Kidney tubule cell (primary cell): ENCODE data around the gene PTGS1.
"Not testable (repeated sequence)": the region's sequence is repeated elsewhere in the genome, so short reads cannot be mapped to it uniquely, and the experiment has no call there.

Experiments used
- DNase-seq: peaks from one replicate; pipeline ENCODE4 v3.0.0-alpha.2; 2018; ENCODE audit warnings: low spot score

PTGS1 gene

DNA sequence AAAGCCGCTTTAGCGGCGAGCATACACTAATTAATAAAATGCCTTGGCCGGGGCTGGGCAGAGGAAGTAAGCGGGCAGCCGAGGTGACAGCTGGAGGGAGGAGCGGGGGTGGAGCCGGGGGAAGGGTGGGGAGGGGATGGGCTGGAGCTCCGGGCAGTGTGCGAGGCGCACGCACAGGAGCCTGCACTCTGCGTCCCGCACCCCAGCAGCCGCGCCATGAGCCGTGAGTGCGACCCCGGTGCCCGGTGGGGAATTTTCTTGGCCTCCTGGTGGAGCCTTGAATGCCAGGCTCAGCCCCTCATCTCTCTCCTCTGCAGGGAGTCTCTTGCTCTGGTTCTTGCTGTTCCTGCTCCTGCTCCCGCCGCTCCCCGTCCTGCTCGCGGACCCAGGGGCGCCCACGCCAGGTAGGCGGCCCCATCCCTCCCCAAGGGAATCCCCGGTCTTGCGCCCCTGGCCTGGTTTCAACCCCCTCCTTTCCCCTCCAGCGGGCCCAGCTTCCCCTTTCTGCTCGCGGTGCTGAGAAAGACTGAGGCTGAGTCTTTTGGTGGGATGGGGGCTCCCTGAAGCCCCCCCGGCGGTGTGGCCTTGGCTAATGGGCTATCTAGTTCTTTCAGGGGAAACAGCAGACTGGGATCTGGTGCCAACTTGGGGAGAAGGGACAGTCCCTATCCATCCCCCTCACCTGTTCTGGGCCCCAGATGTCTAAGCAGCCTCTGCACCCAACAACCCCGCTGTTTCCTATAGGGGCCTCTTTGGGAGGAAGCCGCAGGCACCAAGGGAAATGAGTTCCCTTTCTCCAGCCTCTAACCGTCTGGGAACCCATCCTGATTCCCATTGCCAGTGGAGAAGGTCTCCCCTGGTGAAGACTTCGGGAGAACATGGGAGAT, at the start of gene PTGS1:
Gene PTGS1, plus strand, starts transcription at position 156 of the 887 bp plus-strand sequence. Its CDS starts 61 bp downstream, at position 217.
- no peak for DNase-seq

DNA sequence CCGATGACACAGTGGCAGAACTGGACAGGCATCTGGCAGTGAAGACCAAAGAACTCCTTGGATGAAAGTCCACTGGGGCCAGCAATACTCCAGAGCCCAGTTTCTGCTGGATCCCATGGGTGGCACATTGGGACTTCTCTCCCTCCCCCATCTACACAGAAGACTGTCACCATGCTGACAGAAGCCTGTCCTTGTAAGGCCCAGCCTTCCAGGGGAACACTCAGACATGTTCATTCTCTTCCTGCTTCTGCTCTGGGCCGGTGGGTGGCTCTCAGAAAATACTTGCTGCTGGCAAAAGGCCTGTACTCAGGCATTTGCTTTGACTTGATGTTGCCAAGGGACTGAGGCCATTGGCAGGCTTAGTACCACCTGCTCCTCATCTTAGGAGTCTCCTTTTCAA, 48.3 kb upstream of the PTGS1 start:
- DNase-seq, result no peak

DNA sequence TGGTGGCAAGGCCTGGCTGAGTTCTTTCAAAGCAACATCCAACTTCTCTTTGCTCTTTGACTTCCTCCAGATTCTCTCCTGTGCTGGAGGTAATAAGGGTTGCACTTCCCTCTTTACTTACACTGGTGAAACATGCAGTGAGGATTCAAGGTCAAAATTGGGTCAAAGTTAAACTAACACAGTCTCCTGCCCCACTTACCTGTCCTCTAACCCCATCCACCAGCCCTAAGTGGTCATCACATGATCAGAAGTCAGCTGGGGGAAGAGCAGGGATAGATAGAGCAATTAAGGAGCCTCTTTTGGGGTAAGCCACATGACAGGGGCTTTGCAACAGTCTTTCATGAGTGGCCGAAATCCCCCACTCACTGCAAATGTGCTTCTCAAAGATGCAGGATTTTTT, 46.2 kb upstream of the PTGS1 start:
- not testable (repeated sequence) for DNase-seq

DNA sequence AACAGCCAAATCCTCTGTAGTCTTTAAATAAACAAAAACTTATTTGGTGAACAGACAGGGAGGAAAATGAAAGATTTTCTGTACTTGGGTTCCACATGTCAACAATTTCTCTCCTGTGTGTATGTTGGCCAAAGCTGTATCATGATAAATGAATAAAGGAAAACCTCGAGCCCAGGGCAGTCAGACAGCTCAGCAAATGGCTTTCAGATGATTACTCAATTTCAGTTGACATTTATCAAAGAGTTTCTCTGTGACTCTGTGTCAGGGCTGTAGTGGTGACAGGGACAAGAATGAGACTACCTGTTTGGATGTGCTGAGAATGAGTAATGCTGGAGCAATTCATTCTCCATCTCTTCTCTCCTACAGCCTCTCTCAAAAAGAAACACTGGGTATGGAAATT, 45.7 kb upstream of the PTGS1 start:
- peak; percentile 65 for DNase-seq

DNA sequence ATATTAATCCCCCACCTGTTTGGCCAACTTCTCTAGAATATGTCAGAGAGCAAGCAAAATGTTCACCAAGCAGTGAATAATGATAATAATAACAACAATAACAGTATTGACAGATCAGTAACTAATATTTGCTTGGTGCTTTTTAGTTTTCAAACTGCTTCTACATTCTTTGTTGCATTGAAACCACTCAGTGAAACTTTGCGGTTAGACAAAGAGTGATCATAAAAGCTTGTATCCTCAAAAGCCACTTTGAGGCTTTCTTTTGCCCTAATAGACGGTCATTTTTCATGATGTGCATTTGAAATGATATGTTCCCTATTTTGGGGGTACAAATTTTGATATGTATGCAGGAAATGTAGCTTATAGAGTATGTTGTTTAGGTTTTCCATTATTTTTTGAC, 43.6 kb upstream of the PTGS1 start:
- DNase-seq, result no peak

DNA sequence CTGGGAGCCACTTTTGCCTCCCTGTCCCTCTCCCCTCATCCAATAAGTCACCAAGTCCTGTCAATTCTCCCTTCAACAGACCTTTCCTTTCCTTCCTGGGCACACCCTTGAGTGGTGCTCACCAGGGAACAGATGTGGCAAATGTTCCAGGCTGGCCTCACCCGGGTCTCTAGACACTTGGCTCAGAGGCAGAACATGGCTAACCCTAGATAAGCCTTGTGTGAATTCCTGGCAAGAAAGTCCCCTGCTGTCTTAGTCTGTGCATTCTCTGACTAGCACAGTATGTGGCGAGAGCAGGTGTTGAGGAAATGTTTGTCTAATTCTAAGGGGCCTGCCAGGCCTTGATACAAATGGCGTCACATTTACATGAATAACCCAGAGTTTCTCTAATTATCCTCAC, 41.2 kb upstream of the PTGS1 start:
- no peak for DNase-seq

DNA sequence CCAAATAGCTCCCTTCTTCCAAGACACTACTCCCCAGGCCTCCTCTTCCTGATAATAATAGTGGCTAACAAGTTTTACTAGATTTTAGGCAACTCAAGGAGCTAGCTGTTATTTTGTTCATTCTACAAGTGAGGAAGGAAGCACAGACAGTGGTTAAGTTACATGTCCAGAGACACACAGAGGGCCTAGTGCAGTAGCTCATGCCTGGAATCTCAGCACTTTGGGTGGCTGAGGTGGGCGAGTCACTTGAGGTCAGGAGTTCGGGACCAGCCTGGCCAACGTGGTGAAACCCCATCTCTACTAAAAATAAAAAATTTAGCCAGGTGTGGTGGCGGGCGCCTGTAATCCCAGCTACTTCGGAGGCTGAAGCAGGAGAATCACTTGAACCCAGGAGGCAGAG, 40.4 kb upstream of the PTGS1 start:
- not testable (repeated sequence) for DNase-seq

DNA sequence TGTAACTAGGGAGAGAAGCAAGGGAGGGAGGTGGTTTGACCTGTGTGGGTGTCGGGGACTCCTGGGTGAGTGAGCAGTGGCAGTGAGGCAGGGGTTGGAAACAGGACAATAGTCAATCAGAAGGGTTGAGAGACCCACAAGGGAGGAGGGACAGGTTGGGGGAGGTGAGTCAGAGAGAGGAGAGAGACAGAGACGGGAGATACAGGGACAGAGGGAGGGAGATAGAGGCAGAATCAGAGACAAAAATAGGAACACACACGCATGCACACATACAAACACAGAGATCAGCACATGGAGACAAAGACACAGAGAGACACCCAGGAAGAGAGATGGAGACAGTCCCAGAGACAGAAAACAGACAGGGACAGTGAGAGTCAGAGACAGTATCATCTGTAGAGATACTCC, 39.3 kb upstream of the PTGS1 start:
- DNase-seq, result no peak

DNA sequence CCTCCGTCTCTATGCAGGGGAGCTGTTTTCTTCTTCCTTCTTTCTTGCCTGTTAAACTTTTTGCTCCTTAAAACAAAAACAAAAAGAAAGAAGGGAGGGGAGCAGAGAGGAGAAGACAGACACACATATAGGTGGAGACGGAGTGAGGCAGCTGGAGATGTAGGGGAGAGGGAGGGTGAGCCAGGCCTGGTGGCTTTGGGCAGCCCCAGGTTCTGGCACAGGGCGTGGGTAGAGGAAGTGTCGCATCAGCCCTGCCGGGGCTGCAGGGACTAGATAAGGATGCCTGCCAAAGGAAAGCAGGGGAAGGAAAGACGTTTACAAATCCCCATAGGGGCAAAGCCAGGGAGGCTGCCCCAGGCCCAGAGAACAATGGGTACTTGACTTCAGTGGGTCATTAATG, 38.7 kb upstream of the PTGS1 start:
- DNase-seq, result no peak

DNA sequence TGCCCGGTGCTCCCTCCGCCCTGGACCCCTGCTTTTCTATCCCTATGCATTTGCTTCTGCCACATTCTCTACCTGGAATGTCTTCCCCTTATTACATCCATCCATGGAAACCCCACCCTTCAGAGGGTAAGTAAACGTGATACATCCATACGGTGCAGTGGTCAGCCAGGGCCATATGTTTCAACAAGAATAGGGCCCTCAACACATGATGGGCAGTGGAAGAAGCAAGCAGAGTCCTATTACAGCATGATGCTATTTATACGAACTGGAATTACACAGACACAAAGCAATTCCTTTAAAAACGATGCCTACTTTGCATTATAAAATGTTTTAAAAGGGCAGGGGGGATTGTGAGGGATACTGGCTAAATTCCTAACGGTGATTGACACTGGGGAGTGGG, 38.2 kb upstream of the PTGS1 start:
- no peak for DNase-seq

DNA sequence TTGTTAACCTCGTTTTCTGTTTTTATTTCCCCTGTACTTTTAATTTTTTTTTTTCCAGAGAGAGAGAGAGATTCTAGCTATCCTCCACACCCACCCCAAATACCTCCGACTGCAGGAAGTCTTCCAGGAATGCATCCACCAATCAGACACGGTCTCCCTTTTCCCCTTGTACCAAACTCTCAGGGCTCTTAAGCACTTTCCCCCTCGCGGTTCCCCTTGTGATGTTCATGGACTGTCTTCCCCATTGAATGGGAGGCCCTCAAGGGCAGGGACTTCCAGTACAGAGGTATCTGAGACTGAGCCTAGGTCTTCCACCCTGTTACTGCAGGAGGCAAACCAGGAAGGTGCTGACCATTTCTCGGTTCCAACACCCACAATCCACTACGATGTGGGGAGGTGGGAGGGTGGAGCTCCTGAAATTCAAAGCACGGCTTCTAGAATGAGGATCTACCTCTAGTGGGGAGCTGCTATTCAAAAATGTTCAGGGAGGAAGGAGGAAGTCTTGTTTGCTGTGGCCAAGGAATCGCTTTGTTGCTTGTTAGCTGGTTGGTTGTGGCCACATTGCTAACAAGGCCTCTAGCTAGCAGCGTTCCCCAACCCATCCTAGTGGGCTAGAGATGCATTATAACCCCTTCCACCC, 37.5 kb upstream of the PTGS1 start:
- DNase-seq, result no peak

DNA sequence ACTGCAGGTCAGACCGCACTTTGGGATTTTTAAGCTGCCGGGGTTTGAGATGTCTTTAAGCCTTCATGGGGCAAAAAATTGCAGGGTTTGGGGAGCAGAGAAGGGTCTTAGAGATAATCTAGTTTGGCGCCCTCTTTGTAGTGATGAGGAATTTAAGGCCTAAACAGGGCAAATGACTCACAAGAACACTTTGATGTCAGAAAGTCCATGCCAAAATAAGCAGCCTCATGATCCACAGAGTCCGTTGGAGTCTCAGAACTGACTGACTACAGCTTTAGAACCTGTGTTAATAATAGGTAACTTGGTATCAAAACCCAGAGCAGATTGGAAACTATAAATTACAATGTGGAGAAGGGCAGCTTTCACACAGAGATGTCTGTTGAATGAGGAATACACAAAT, 35.9 kb upstream of the PTGS1 start:
- DNase-seq, result no peak

DNA sequence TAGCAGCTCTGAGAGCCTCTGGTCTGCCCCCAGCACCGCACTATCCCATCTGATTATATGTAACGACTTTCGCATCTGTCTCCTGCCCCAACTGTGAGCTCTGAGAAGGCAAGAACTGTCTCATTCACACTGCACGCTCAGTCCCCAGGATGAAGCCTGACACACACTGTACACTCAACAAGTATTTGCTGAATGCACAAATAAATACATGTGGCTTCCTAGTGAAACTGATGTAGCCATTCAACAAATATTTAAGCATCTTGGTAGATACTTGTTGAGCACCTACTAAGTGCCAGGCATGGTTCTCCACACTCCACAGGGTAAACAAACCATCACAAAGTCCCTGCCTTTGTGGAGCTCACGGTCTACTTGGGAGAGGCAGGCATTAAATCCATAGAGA, 34.6 kb upstream of the PTGS1 start:
- DNase-seq, result no peak

DNA sequence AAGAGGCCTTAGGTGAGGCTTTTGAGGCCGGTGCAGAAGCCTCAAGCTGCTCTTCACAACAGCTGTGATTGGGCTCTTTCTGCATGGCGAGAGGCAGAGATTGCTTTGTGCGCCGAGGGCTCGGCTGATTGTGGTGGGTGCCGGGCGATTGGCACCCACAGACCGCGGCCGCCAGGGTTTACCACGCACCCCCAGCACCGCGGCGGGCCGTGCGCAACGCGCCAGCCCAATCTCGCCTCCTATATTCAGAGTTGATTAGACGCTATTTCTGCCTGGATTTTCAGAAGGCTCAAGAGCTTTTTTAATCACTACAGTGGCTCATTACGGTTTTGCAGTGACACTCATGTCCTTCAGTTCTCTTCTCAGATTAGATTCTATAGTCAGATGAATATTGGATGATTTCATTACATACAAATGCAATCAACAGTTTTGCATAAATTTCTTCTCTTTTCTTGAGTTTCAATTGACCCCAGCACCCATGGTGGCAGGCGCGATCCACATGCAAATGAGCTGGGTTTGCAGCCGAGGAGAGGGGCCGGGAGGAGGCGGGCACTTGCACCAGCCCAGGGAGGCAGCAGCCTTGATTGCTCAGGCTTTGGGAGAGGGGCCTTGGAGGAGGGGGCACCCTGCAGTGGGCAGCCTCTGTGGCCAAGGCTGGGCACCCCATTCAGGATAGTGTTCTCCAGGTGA, 33.8 kb upstream of the PTGS1 start:
- no peak for DNase-seq

DNA sequence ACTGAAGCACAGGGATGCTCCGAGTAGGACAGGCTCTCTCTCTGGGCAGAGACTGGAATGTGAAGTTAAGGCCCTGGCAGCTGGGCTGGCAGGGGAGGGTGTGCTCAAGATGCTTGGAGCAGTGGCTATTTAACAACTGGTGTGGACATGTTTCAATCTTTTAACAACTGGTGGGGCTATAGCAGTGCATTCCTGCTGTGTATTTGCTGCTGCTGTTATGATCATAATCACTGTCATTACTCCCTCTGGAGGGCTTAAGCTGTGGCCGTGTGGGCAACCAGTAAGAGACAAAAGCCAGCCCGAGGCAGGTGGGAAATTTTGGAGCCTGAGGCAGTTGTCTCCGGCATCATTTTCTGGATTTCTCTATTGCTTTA, 33.3 kb upstream of the PTGS1 start:
- no peak for DNase-seq

DNA sequence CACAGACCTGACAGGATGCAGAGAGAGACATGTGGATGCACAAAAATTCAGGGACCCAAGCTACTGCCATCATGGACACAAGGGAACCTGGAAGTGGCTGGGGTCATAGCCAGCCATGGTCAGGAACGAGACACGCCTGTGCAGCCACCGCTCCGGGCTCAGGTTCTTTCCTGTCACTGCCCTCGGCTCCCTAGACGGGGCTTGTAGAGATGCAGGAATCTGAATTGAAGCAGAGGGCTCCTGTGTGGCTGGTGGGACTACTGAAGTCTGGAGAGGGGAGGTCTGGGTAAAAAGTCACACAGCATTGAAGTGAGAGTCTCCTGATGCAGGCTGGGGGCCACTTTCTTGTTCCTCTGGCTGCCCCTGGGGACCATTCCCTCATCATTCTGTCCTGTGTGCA, 32.3 kb upstream of the PTGS1 start:
- DNase-seq, result no peak

DNA sequence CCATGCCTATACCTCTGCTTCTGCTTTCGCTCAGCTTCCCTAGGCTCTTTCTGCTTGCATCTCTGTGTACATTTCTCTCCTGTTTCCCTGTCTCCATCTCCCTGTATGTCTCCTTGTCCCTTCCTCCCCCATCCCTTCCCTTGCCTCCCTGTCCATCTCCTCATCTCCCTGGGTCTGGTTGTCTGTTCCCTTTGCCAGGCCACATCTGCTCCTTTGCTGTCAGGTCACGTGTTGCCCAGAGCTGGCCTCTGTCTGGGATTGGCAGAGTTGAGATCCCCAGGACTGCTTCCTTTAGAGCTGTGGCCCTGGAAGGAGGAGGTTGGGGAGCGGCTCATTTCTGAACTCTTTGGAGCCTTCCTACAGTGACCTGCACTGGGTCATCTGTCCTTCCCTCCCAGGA, 31.8 kb upstream of the PTGS1 start:
- DNase-seq, result no peak

DNA sequence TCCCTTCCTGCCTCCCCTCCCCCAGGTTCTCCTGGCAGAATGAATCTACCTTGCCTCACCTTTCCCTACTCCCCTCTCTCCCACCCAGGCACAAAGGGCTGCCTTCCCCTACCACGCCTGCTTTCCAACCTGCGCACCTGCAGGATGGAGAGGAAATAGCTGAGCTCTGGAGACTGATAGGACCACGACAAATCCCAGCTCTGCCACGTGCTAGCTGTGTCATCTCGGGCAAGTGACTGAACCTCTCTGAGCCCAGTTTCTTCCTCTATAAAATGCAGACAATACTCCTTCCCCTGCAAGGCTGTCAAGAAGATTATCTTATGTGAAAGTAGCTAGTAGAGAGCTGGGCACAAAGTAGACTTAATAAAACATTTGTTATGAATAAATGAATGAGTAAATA, 31.2 kb upstream of the PTGS1 start:
- no peak for DNase-seq

DNA sequence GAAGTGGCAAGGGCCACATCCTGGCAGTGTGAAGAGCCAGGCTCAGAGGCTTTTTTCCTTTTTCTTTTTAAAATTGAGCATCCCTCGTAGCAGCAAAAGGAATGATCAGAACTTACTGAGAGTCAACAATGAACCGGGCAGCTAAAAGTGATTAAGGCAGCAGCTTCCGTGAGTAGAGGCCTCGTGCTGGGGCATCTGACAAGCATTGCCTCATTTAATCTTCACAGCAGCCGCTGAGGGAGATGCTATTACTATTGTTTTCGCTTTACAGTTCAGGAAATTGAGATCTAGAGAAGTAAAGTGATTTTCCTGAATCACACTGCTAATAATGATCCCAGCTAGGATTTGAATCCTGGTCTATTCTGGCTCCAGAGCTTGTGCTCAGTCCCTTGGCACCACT, 30.7 kb upstream of the PTGS1 start:
- DNase-seq, result no peak

DNA sequence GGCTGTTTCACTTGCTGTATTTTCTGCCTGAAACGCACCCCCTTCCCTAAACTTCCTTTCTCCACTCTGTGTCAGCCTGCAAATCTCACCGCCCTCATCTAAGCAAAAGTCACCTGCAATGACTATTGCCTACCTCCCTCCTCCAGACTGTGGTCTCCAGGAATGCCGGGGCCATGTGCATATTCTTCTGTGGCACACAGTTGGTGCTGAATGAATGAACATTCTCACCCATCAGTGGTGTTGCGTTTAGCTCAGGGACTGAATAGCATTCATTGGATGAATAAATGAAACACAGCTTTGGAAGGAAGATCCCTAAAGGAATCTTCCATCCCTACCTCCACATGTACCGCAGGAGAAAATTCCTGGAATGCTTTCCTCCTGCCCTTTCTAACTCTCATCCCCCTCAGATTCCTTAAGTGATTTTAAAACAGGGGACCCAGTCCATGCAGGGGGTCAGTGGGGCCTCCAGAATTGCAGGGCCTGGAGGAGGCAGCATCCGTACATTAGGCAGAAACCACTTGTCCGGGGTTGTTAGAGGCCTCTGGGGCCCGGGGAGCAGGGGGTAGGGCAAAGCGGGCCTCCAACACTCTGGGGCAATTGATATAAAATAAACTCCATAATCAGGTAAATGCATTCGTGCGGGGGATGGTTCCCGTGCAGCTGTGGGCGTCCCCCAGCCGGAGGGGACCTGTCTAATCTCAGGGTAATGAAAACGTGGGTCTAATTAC, 28.3 kb upstream of the PTGS1 start:
- no peak for DNase-seq

DNA sequence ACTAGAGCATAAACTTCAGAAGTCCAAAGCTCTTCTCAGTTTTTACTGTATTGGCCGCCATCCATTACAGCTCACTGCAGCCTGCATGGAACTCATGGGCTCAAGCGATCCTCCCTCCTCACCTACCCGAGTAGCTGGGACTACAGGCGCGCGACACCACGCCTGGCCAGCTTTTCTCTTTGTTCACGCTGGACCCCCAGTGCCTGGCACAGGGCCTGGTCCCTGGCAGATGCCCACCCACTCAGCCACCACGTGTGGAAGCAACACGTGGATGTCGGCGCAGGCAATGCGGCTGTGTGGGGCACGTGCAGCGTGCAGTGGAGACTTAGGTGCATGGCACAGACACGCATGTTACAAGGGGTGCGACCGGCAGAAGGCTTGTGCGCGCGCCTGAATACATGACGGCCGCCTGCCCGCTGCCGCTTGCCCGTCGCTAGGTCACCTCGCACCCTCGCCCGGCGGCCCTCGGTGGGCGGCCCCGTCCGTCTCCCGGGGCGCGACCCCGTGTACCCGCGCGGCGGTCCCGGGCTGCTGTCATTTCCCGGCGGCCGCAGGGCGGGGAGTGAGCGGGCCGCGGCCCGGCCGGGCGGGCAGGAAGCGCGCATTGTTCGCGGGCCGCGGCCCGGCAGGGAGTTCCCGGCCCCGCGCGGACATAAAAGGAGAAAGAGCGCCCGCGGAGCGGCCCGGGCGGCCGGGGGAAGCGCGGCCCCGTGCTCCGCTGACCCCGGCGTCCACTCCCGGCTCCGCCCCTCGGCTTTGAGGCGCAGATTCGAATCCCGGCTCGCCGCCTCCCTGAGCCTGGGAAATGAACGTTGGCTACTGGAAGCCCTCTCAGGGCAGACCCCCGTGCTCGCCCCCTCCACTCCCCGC, 24.1 kb upstream of the PTGS1 start:
- DNase-seq, result peak; percentile 29
